GM21423 (cell line): ENCODE measurements around the gene TMEM59L.

Experiments
- ATAC-seq: cut with Tn5 transposase; IDR thresholded peaks from one replicate; pipeline ENCODE4 v1.9.1; 2021; ENCODE audit warnings: mild to moderate bottlenecking, moderate library complexity; ENCODE audit not compliant: unreplicated experiment

Gene TMEM59L

DNA sequence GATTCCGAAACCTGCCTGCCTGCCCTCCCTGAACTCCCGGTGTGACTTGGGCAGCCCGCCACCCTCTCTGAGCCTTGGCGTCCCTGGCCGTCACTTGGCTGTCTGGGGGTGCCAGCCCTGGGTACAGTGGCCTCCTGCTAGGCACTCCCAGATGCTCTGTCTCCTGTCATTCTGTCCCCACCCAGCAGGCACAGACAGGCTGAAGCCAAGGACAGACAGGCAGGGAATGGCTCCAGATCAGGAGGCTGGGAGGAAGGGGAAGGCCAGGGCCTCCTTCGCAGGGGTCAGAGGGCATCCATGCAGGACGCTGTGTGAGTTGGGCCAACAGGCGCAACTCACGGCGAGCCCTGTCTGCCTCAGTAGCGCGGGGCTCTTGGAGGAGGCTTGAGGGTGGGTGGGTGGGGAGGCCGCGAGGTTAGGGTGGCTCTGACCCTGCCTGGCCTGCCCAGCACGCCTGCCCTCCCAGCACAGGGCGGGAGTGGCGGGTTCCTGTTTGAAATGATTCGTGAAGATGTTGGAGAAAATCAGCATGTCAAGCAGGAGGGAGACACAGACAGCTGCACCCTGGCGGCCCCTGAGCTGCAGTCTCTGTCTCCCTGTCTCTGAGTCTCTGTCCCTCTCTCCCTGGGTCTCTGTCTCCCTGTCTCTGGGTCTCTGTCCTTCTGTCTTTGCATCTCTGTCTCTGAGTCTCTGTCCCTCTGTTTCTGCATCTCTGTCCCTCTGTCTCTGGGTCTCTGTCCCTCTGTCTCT, 43.8 kb downstream of the TMEM59L start:
- ATAC-seq, result no peak

DNA sequence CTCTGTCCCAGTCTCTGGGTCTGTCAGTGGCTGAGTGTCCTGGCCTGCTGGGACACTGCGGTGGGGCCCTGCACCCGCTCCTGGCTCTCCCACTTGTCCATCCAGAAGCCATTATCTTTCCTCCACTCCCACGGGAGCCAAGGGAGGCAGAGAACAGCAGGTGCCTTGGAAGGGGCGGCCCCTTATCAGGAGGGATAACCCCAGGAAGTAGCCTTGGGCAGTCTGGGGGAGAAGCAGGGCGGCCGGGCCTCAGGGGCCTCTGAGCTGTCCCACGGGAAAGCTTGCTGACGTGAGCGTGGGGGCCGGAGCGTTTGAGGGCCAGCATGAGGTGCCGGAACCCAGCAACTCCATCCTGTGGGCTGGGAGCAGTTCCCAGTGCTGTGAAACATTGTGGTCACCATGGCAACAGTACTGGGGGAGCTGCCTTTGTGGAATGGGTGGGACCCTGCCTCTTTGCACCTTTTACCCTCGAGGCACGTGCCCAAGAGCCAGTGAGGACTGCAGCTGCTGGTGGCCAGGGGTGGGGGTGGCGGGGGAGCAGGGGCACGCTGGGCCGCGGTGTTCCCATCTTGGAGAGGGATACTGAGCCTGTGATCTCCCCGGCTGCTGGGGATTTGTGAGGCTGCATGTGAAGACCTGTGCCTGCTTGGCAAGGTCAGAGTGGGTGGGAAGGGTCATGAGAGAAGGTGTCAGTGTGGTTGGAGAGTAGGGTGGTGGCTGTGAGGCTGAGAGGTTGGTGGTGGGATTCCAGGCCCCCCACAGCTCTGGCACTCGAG, 45.1 kb downstream of the TMEM59L start:
- ATAC-seq, result no peak

DNA sequence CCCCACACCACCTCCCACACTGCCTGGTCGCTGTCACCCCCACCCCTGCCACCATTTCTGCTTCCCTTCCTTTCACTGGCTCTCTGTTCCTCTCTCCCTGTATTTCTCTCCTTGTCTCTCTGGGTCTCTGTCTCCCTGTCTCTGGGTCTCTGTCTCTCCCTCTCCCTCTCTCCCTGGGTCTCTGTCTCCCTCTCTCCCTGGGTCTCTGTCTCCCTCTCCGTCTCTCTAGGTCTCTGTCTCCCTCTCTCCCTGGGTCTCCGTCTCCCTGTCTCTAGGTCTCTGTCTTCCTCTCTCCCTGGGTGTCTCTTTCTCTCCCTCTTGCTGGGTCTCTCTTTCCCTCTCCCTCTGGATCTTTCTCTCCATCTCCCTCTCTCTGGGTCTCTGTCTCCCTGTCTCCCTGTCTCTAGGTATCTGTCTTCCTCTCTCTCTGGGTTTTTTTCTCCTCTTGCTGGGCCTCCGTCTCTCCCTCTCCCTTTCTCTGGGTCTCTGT, 45.7 kb downstream of the TMEM59L start:
- no peak for ATAC-seq

DNA sequence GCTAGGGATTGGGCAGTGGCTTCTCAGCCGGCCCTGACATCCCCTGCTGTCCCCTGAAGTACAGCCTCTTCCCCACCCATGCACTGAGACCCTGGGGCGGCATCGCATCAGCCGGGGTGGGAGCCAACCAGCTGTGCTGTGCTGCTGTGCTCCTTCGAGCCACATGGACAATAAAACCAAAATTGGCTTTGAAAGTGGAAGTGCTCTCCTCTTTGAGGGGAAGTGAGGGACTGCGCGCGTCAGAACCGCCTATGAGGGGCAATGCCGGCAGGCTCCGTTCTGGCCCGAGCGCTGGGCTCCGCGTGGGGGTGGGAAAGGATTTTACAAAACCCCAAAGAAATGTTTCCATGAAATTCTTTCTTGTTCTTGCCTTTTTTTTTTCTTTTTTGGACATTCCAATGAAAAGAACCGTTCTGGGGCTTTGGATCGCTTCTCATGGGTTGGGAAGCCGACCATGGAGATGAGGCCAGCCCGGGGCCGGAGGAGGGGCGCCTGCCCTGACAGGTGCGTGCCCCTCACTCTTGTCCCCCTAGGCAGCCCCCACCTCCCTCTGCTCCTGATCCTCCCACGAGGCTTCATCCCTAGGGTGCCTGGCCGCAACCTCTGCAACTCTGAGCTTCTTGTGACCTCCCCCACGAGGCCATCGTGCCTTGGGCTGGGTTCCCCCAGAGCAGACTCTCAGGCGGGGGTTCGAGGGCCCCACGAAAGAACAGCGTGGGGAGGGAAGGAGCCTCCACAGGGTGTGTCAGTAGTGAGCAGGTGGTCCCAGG, 46.8 kb downstream of the TMEM59L start:
- ATAC-seq, result no peak

DNA sequence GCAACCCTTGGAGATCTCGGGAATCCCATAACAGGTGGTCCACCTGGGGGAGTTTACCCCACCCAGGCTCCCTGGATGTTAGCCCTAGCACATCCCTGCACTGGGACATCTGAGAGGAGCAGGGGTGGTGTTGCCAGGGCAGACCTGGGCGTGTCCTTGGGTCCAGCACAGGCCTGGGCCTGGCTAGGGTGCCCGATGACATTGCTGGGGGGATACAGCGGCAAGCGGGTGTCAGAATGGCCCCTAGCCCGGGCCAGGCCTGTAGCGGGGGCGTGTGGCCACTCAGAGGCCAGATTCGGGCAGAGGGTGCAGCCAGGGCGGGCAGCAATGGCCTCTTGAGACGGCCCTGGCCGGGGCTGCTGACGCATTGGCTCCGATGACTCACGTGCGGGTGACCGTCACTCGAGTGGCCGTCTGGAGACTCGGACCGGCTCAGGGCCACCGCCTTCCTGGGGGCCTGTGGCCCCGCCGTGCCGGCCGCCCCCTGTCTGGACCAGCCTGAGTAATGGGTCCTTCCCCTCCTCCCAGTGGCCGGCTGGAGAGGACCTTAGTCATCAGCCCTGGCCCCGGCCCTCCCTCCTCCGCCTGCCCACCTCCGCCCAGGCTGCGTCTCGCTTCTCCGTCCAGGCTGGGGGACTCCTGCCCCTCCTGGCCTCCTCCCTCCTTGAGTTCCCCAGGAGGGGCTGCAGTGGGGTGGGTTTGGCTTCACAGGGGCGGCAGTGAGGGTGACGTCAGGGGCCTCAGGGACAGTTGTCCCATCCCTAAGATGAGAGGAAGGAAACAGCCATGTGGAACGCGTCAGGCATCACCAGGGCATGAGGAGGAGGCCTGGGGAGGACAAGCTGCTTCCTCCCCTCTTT, 47.6 kb downstream of the TMEM59L start:
- ATAC-seq, result no peak

DNA sequence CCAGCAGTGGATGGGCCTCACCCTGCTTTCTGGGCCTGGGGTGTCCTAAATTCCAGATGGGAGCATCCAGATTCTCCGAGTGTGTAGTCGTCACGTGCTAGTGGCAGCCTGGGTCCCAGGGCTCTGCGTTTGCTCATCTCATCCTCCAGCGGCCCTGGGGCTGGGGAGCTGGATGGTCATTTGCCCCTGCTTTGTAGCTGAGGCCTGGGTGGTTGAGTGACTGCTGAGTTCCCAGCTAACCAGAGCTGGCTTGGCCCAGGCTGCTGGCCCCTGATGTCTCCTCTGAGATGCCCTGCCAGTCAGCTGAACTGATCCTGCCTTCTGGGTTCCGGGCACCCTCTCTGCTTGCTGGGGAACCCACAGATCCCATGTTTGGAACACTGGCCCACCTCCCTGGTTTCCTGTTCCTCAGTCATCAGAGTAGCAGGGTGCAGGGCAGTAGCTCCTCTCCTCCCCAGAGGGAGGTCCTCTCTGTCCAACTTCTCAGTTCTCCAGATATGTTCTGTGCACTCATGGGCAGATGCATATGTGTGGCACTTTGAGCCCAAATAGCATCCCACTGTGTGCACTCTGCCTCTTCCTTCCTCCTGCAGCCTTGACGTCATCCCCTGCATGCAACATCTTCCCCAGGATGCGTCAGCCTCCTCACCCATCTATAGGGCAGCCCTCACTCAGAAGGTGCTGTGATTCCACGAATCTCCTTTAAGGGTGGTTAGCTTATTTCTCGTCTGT, 48.4 kb downstream of the TMEM59L start:
- ATAC-seq, result no peak

DNA sequence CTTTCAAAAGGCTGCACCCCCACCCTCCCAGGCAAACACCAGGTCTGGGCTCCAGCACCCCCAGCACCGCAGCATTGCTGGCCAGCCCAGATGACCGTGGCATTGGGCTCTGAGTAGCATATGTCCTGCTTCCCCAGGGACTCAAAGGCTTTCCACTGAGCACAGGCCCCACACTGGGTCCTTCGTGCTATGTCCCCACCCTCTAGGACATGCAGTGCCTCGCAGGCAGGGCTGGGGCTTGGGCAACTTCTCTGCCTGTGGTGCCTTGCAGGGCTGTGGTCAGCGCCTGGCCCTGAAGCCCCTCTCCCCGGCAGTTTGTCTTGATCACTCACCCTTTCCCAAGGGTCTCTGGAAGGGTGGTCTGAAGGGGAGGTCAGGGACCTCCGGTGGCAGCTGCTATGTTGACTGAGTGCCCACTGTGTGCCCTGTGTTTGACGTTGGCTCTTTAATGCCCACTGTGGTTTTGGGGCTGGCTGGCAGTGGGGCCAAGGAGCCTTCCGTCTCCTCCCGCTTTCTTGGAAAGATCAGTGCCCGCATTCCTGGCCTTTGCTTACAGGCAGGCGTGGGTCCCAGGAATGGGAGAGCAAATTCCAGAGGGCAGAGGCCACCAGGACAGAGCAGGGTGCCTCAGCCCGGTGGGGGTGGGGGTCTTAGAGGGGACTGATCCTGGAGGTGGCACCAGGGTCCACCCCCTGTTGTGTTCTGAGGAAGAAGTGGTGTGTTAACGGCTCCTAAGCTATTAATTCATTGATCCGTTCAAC, 50.5 kb downstream of the TMEM59L start:
- ATAC-seq, result no peak

DNA sequence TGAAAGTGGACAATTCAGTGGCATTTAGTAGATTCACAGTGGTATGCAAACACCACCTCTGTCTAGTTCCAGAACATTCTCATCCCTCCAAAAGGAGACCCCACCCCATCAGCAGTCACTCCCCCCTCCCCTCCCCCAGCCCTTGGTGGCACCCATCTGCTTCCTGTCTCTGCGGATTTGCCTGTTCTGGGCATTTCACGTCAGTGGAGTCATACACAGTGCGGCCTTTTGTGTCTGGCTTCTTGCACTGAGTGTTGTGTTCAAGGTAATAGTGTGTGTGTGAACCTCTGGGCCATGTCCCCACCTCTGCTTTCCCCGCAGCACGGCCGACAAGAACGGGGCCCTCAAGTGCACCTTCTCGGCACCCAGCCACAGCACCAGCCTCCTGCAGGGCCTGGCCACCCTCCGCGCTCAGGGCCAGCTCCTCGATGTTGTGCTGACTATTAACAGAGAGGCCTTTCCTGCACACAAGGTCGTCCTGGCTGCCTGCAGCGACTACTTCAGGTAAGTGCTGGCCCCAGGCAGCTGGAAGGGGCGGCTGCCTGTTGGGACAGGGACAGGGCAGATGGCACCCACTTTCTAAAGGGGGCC, 51.4 kb downstream of the TMEM59L start:
- no peak for ATAC-seq

DNA sequence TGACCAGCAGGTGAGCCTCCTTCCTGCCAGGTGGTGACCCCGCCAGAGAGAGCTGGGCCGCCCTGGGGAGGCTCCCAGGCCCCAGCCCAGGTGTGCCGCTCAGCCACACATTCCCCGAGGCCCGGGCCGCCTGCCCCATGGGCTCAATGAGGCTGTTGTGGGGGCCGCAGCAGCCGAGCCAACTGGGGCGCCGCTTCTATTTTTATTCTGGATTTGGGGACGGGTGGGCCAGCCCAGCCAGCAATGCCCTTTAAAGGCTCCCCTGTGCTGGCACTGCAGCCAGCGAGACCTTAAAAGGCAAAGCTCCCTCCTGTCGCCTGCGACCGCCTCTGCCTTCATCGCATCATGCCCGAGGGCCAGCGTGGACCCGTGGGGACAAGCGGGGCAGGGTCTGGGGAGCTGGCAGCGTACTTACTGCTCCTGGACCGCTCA, 53.1 kb downstream of the TMEM59L start:
- no peak for ATAC-seq

DNA sequence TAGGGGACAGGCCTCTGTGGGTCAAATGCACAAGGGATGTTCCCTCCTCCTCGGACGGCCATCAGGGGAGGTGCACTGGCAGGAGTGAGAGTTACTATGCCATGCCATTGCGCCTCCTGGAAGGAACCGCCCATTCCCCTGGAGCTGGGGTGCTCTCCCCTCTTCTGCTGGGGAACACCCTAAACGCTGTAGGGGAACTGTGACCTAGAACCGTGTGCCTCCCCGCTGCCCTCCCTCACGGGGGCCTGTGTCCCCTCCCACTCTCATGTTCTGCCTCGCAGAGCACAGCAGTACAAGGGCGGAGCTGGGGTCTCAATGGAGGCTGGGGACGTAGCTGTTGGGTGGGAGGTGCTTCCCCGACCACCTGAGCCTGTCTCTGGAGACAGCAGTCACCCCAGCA, 53.6 kb downstream of the TMEM59L start:
- no peak for ATAC-seq

DNA sequence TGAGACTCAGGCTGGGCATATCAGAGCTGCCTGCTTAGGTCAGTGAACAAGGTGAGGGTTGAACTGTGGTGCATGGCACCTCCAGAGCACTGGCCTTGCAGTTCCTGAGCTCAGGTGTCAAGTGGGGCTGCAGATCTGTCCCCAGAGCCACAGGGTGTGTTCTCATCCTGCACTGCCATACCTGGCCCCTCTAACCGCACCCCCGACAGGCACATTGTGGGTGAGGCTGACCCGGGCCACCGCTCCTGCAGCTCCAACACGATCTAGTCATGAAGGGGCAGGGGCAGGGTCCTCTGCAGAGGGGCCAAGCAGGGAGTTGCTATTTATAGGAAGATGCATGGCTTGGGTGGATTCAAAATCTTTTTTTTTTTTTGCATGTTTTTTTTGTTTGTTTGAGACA, 54.1 kb downstream of the TMEM59L start:
- ATAC-seq, result no peak

DNA sequence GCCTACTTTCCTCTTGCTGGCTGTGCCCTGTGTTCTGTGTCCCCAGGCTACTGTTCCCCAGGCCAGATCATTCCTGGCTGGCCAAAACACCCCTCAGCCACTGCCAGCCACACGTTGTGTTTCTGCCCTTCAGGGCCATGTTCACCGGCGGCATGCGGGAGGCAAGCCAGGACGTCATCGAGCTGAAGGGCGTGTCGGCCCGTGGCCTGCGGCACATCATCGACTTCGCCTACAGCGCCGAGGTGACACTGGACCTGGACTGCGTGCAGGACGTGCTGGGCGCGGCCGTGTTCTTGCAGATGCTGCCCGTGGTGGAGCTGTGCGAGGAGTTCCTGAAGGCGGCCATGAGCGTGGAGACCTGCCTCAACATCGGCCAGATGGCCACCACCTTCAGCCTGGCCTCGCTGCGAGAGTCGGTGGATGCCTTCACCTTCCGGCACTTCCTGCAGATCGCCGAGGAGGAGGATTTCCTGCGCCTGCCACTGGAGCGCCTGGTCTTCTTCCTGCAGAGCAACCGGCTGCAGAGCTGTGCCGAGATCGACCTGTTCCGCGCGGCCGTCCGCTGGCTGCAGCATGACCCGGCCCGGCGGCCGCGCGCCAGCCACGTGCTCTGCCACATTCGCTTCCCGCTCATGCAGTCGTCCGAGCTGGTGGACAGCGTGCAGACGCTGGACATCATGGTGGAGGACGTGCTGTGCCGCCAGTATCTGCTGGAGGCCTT, 55.0 kb downstream of the TMEM59L start:
- ATAC-seq, result no peak

DNA sequence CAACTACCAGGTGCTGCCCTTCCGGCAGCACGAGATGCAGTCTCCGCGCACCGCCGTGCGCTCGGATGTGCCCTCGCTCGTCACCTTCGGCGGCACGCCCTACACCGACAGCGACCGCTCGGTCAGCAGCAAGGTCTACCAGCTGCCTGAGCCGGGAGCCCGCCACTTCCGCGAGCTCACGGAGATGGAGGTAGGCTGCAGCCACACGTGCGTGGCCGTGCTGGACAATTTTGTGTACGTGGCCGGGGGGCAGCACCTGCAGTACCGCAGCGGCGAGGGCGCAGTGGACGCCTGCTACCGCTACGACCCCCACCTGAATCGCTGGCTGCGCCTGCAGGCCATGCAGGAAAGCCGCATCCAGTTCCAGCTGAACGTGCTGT, 55.6 kb downstream of the TMEM59L start:
- ATAC-seq, result no peak

DNA sequence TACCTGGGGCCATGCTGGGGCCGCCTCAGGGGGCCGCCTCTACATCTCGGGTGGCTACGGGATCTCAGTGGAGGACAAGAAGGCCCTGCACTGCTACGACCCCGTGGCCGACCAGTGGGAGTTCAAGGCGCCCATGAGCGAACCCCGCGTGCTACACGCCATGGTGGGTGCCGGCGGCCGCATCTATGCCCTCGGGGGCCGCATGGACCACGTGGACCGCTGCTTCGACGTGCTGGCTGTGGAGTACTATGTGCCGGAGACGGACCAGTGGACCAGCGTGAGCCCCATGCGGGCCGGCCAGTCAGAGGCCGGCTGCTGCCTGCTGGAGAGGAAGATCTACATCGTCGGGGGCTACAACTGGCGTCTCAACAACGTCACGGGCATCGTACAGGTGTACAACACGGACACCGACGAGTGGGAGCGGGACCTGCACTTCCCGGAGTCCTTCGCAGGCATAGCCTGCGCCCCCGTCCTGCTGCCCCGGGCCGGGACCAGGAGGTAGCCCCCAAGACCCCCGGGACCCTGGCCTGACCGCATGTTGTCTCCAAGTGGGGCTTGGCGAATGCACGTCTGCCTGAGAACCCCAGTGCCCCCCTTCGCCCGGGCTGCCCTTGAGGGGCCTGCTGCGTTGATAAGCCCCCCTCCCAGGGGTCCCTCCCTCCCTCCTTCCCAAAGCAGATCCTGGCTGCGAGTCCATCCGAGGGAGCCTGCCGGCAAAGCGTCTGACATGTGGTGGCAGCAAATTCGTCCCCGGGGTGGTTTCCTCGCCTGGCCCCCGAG, 56.3 kb downstream of the TMEM59L start:
- no peak for ATAC-seq

DNA sequence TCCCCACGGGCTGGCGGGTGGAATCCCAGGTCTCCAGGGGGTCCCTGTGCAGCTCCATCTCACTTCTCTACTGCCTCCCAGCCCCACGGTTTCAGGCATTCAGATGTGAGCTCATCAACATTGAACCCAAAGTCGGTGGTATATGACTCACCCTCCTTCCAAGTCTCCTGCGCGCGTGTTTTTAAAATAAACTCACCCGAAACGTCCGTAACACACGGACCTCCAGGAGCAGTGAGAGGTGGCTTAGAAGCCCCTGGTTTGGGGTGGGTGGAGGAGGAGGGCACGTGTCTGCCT, 56.8 kb downstream of the TMEM59L start:
- ATAC-seq, result no peak

DNA sequence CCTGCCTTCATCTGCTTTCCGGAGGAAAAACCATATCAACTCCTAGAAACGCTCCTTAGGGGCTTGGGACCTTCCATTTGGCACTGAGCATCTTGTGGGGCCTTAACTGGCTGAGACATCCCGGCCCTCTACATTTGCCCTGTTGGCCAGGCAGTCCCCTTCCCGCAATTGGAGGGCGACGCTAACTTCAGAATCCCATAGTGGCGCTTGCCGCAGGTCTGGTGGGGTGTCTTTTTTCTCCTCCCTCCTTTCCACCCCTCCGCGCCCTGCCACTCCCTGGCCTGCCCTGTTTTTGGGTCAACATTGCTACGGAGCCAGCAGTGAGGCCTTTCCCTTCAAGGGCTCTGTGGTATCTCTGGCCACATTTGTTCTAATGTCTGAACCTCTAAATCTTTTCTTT, 57.2 kb downstream of the TMEM59L start:
- no peak for ATAC-seq

DNA sequence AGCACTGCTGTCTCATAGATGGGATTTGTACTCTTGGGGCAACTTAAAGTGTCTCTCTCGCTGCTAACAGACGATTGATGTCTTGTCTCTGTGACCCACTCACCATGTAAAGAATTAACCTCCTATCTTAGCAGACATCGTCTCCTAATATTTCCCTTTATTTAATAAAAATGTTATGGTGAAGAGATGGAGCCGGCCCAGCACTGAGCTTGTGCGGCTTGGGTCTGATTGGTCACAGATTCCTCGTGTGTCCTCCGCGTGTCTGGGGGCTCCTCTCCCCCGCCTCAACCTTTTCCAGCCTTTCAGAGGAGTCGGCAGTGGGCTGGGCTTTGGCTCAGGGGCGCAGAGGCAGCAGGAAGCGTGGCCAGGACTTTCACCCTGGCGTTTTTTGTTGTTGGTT, 57.6 kb downstream of the TMEM59L start:
- no peak for ATAC-seq
